Measurements from ENCODE around the gene ZNF605. TPM values are rescaled to one million over a fixed set of nuclear protein-coding genes. Genes with fewer than 3 reads are reported as not detected.
A peak's percentile ranks its signal among the peaks of the same experiment; 100 is the strongest.

The ZNF605 gene
- total and polyA plus RNA-seq, 9 of the 15 experiments (the other 6 are each of a cell fraction or from before 2014, with no cell fraction given): 0.45 to 1.1 (median 0.68) TPM

DNA sequence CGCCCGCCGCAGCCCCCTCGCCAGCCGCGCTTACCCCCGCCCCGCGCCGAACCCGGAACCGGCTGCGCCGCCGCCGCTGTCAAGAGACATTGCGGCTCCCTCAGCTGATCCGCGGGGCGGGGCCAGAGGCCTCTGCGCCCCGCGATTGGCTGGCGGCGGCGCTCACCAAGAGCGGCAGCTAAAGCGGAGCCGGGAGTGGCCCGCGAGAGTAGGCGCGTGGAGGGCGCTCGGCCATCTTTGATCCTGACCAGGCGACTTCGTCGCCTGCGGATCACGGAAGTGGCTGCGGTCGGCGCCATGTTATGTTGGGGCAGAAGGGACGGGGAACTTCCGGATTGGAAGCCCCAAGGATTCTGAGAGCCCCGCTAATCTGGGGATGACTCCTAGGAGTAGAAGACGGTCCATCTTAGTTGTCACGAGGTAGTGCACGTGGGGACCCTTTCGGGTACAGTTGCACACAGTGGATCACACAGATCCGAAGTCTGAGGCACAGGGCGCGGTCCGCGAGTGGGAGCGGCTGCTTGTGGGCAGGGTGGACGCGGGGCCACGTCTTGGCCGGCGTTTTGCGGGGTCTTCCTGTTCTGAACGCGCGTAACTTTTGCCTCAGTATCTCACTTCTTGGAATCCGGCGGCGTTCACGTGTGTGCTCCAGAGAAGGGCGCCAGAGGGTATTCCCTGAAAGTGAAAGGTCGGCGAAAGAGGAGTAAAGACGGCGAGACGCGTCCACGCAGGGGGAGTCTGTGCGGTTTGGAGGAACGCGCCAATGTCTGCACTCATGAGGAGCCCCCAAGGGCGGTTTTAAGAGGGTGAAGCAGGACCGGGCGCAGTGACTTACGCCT is 68.4 kb downstream of the ZNF605 start, which contains the start of gene CHFR (continued):
- TF ChIP-seq ZNF780A (CRISPR knock-in tag; IDR thresholded peaks at IDR 0.05): no peak
- TF ChIP-seq ARID1B (IDR thresholded peaks at IDR 0.05): no peak
- TF ChIP-seq RUNX1 (IDR thresholded peaks at IDR 0.05; ENCODE audit: low read depth): no peak
- TF ChIP-seq MTA1 (IDR thresholded peaks at IDR 0.05; ENCODE audit: borderline replicate concordance): peak; percentile 90
- TF ChIP-seq CEBPG (CRISPR knock-in tag; IDR thresholded peaks at IDR 0.05): no peak
- TF ChIP-seq CEBPG (tag; conservative IDR thresholded peaks at IDR 0.05 in 1 of 2, IDR thresholded peaks at IDR 0.05 in 1 of 2): no peak
- TF ChIP-seq, protein P1, sequence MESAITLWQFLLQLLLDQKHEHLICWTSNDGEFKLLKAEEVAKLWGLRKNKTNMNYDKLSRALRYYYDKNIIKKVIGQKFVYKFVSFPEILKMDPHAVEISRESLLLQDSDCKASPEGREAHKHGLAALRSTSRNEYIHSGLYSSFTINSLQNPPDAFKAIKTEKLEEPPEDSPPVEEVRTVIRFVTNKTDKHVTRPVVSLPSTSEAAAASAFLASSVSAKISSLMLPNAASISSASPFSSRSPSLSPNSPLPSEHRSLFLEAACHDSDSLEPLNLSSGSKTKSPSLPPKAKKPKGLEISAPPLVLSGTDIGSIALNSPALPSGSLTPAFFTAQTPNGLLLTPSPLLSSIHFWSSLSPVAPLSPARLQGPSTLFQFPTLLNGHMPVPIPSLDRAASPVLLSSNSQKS (CRISPR knock-in tag; IDR thresholded peaks at IDR 0.05): no peak
- peak; percentile 65 for TF ChIP-seq NR2C1 (IDR thresholded peaks at IDR 0.05)
- TF ChIP-seq NR2C1 (tag; IDR thresholded peaks at IDR 0.05): peak; percentile 65
- TF ChIP-seq HOMEZ (CRISPR knock-in tag; IDR thresholded peaks at IDR 0.05): no peak
- no peak for TF ChIP-seq ZNF407 (IDR thresholded peaks at IDR 0.05; ENCODE audit: low read depth)
- TF ChIP-seq E2F8 (IDR thresholded peaks at IDR 0.05; ENCODE audit: low read depth, partially characterized antibody): peak; percentile 54
- TF ChIP-seq RFX7 (CRISPR knock-in tag; IDR thresholded peaks at IDR 0.05): no peak
- TF ChIP-seq ZNF444 (CRISPR knock-in tag; IDR thresholded peaks at IDR 0.05): no peak
- no peak for TF ChIP-seq MTA2 (IDR thresholded peaks at IDR 0.05; ENCODE audit: low read depth)
